Stimulated activated CD4-positive, alpha-beta T cell treated with anti-CD3 and anti-CD28 coated beads, Interleukin-4, amount 100 ng/mL, for 48 hours (primary cell): ENCODE measurements around the gene HUNK.
"Not testable (repeated sequence)": the region's sequence is repeated elsewhere in the genome, so short reads cannot be mapped to it uniquely, and the experiment has no call there.

ENCODE experiments used
- DNase-seq, 2 donors: peaks; one replicate each; pipeline ENCODE4 v3.0.0-alpha.2; 2020; ENCODE audit warnings: low read depth in 2 of 2

The HUNK gene

GRCh38 chr21:31872452-31873274 is at the start of gene HUNK:
Gene HUNK (plus strand): TSS chr21:31873020. CDS start chr21:31873675, 655 bp downstream.
- DNase-seq, result peak in 1 of 2 donors; percentile 10

GRCh38 chr21:31829736-31830472 is 42.9 kb upstream of the HUNK start:
- no peak for DNase-seq

GRCh38 chr21:31830701-31831100 is 42.1 kb upstream of the HUNK start:
- no peak for DNase-seq

GRCh38 chr21:31837041-31837440 is 35.8 kb upstream of the HUNK start:
- no peak for DNase-seq

GRCh38 chr21:31837618-31838390 is 35.0 kb upstream of the HUNK start:
- DNase-seq, result no peak

GRCh38 chr21:31838586-31839355 is 34.0 kb upstream of the HUNK start:
- no peak for DNase-seq

GRCh38 chr21:31844206-31844605 is 28.6 kb upstream of the HUNK start:
- no peak for DNase-seq

GRCh38 chr21:31845151-31845729 is 27.6 kb upstream of the HUNK start:
- DNase-seq, result no peak

- DNase-seq, result no peak
Observed at GRCh38 chr21:31846690-31847089, 26.1 kb upstream of the HUNK start.

GRCh38 chr21:31847761-31848160 is 25.1 kb upstream of the HUNK start:
- no peak for DNase-seq

- DNase-seq, result no peak
Observed at GRCh38 chr21:31848326-31848985, 24.4 kb upstream of the HUNK start.

- no peak for DNase-seq
Observed at GRCh38 chr21:31850886-31851285, 21.9 kb upstream of the HUNK start.

- DNase-seq, result no peak
Observed at GRCh38 chr21:31855180-31855579, 17.6 kb upstream of the HUNK start.

- no peak for DNase-seq
Observed at GRCh38 chr21:31857096-31857495, 15.7 kb upstream of the HUNK start.

- not testable (repeated sequence) for DNase-seq
Observed at GRCh38 chr21:31857631-31858030, 15.2 kb upstream of the HUNK start.

- DNase-seq, result no peak
Observed at GRCh38 chr21:31860851-31861250, 12.0 kb upstream of the HUNK start.

GRCh38 chr21:31862078-31862477 is 10.7 kb upstream of the HUNK start:
- no peak for DNase-seq

GRCh38 chr21:31865429-31865970 is 7.3 kb upstream of the HUNK start:
- no peak for DNase-seq

- DNase-seq, result peak; percentile 72 to 75
Observed at GRCh38 chr21:31866077-31866511, 6.7 kb upstream of the HUNK start.

- no peak for DNase-seq
Observed at GRCh38 chr21:31869750-31870149, 3.1 kb upstream of the HUNK start.
